Activated B cell treated with CpG ODN at 0.5 μM for 24 hours (primary cell): ENCODE measurements around the gene PTPRH. TPM values are rescaled to one million over a fixed set of nuclear protein-coding genes. Genes with fewer than 3 reads are reported as not detected.

Experiments
- ATAC-seq: fragments of 200-7000 bp; cut with Tn5 transposase; one replicate; pipeline ENCODE4 v1.10.0; 2021; ENCODE audit warnings: low read depth, mild to moderate bottlenecking, moderate library complexity
- CTCF ChIA-PET: fragments of 350-600 bp; sonication (Branson Sonifier 250); formaldehyde crosslinking; loops from one replicate; lab custom pipeline; 2021; ENCODE audit warnings: antibody characterized with exemption; lab: Charles Lee
- POLR2A ChIA-PET: fragments of 350-600 bp; sonication (Branson Sonifier 250); formaldehyde crosslinking; loops from one replicate; lab custom pipeline; 2021; ENCODE audit warnings: antibody characterized with exemption; lab: Charles Lee
- DNase-seq: peaks from one replicate; pipeline ENCODE4 v3.0.0; 2022
- H3K27ac Mint-ChIP-seq: one replicate; pipeline ENCODE4 v1.8.0; 2020; ENCODE audit warnings: mixed read lengths
- H3K27me3 Mint-ChIP-seq: one replicate; pipeline ENCODE4 v1.8.0; 2021; ENCODE audit warnings: mixed read lengths
- H3K36me3 Mint-ChIP-seq: one replicate; pipeline ENCODE4 v1.8.0; 2021; ENCODE audit warnings: low read depth, mixed read lengths
- H3K4me1 Mint-ChIP-seq: one replicate; pipeline ENCODE4 v1.8.0; 2021; ENCODE audit warnings: mixed read lengths
- H3K4me3 Mint-ChIP-seq: one replicate; pipeline ENCODE4 v1.8.0; 2020; ENCODE audit warnings: mild to moderate bottlenecking, mixed read lengths
- H3K9me3 Mint-ChIP-seq: one replicate; pipeline ENCODE4 v1.8.0; 2020; ENCODE audit warnings: mixed read lengths
- intact Hi-C: fragments of 100-400 bp; cut with micrococcal nuclease; formaldehyde crosslinking; loops from one replicate; pipeline ENCODE4 v1.15.1; 2024
- total RNA-seq: library from RNA; stranded (reverse); gene quantifications from 2 replicates; pipeline ENCODE4 v1.2.3, GENCODE V29; 2022
- TF ChIP-seq, protein P1 (sequence below): fragments of 200-600 bp; IDR thresholded peaks from one replicate; pipeline ENCODE4 v1.8.0; 2022; ENCODE audit warnings: antibody characterized with exemption, mild to moderate bottlenecking

Gene PTPRH
- total RNA-seq, 1 donor from 2014 or later: not detected

DNA sequence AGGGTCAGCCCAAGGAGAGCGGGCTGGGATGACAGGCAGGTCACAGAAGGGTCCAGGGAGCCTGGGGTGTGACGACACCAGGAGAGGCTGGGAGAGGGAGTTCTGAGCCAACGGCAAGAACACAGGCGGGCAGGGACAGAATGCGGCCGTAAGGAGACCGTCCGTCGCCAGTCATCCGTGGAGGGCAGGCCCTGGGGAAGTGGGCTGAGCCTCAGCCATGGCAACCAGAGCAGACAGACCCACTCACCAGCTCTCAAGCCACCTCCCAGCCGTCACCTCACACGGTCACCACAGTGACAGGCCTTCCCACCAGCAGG is 22.9 kb upstream of the PTPRH start:
- POLR2A ChIA-PET: no interaction called here
- no peaks in the 10 kb centered on the region for H3K9me3 Mint-ChIP-seq
- CTCF ChIA-PET: no interaction called here
- H3K4me1 Mint-ChIP-seq: no peaks in the 10 kb centered on the region
- no peak overlapping the region for H3K4me3 Mint-ChIP-seq
- H3K27me3 Mint-ChIP-seq: no peaks in the 10 kb centered on the region
- intact Hi-C loops: no loop called here
- peaks cover 78% of the 10 kb centered on the region for H3K36me3 Mint-ChIP-seq
- ATAC-seq (no peak), DNase-seq (no peak)
- TF ChIP-seq, protein P1, sequence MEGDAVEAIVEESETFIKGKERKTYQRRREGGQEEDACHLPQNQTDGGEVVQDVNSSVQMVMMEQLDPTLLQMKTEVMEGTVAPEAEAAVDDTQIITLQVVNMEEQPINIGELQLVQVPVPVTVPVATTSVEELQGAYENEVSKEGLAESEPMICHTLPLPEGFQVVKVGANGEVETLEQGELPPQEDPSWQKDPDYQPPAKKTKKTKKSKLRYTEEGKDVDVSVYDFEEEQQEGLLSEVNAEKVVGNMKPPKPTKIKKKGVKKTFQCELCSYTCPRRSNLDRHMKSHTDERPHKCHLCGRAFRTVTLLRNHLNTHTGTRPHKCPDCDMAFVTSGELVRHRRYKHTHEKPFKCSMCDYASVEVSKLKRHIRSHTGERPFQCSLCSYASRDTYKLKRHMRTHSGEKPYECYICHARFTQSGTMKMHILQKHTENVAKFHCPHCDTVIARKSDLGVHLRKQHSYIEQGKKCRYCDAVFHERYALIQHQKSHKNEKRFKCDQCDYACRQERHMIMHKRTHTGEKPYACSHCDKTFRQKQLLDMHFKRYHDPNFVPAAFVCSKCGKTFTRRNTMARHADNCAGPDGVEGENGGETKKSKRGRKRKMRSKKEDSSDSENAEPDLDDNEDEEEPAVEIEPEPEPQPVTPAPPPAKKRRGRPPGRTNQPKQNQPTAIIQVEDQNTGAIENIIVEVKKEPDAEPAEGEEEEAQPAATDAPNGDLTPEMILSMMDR: no peak
- no peak overlapping the region for H3K27ac Mint-ChIP-seq

DNA sequence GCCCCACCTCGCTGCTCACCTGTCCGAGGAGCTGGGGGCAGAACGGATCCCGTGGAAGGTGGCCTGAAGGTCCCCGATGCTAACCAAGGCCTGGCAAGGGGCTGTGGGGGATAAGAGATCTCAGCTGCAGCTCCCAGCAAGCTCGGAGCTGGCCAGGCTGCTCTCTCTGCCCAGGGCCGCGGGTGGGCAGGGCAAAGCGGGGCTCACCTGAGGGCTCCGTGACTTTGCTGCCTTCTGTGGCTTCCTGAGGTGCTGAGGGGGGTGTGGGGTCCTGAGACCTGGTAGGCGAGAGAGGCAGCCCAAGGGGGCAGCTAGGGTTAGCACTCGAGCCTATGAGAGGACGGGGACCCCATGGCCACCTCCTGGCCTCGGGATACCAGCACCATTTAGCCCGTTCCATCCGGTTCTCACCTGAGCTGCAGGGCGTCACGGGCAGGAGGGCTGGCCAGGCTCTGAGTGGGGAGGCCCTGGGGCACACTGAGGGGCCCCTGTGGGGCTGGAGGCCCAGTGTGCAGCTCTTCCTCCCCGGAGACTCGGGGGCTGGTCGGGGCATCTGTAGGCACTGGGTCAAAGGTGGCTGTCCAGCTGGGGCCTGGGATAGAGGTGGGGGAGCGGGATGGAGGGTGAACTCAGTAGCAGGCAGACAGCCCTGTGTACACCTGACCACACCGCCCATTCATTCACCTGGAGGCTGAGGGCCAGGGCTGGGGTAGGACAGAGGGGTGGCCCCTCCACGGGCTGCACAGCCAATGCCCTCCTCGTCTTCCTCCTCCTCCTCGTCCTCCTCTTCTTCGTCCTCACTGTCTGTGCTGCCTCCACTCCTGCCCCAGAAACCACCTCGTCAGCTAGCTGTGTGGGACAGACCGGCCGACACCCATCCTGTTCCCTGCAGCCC is 22.3 kb upstream of the PTPRH start:
- DNase-seq: no peak

DNA sequence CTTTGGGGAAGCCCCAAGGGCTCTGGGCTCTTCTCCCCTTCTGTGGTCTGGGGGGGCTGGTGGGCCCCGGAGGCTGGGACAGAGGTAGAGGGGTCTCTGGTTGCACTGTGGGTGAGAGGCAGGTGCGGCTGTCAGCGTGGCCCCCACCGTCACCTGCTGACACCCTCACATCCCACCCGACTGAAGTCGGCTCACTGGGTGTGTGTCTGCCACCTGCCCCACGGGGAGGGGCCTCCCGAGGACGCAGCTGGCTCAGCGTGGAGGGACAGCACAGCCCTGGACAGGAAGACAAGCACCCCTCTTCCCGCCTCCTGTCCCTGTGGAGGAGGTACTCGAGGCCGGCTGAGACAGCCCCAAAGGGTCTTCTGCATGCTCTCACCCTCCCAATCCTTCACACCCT is 21.5 kb upstream of the PTPRH start:
- intact Hi-C loops: no loop called here
- DNase-seq (no peak), ATAC-seq (no peak)
- H3K4me1 Mint-ChIP-seq: no peaks in the 10 kb centered on the region
- POLR2A ChIA-PET: no interaction called here
- no peaks in the 10 kb centered on the region for H3K9me3 Mint-ChIP-seq
- CTCF ChIA-PET: no interaction called here
- TF ChIP-seq, protein P1: no peak
- peaks cover 77% of the 10 kb centered on the region for H3K36me3 Mint-ChIP-seq
- no peaks in the 10 kb centered on the region for H3K27me3 Mint-ChIP-seq
- no peak overlapping the region for H3K4me3 Mint-ChIP-seq
- no peak overlapping the region for H3K27ac Mint-ChIP-seq

More for the DNA sequence above, 22.3 kb upstream of the PTPRH start:
- H3K36me3 Mint-ChIP-seq: peaks cover 78% of the 10 kb centered on the region
- no peaks in the 10 kb centered on the region for H3K27me3 Mint-ChIP-seq
- intact Hi-C loops: no loop called here
- TF ChIP-seq, protein P1: no peak
- no peak for ATAC-seq
- H3K4me1 Mint-ChIP-seq: no peaks in the 10 kb centered on the region
- H3K27ac Mint-ChIP-seq: no peak overlapping the region
- ChIA-PET POLR2A (no interaction called here), CTCF (no interaction called here)
- H3K4me3 Mint-ChIP-seq: no peak overlapping the region
- no peaks in the 10 kb centered on the region for H3K9me3 Mint-ChIP-seq

DNA sequence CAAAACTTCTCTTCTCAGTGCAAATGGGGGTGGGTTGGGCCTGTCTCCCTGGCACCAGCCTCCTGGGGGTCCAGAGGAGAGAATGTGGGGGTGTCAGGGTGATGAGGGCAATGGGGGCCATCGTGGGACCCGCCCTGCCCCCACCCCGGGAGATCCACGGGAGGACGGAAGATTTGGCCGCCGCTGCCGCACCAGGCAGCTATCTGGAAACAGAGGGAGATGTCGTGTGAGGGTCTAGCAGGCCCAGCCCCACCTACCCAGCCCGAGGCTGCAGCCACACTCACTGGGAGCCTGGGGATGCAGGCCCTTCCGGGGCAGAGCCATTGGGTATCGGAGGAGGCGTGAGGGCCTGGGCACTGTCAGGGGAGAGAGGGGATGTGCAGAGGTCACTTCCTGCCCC is 21.0 kb upstream of the PTPRH start:
- H3K9me3 Mint-ChIP-seq: no peaks in the 10 kb centered on the region
- no peak overlapping the region for H3K27ac Mint-ChIP-seq
- H3K36me3 Mint-ChIP-seq: peaks cover 80% of the 10 kb centered on the region
- no peak overlapping the region for H3K4me3 Mint-ChIP-seq
- POLR2A ChIA-PET: no interaction called here
- intact Hi-C loops: no loop called here
- CTCF ChIA-PET: no interaction called here
- peaks cover 3% of the 10 kb centered on the region for H3K4me1 Mint-ChIP-seq
- no peak for DNase-seq
- ATAC-seq: no peak
- TF ChIP-seq, protein P1: no peak
- H3K27me3 Mint-ChIP-seq: no peaks in the 10 kb centered on the region

DNA sequence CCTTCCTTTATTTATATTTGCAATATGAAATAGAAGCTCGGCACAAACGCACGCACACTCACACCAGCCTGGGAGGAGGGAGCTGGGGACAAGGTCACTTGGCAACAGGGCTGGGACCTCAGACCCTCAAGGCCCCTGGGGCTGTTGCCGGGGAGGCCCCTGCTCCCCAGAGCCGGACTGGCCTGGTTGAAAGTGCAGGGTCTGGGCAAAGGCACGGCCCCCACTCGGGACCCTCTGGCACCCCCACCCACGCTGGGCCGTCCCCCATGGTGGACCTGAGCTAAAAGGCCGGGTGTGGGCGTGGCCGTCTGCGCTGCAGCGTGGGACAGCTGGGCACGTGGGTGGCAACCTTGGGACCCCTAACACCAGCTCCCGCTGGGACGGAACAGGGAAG is 20.5 kb upstream of the PTPRH start:
- no peak for ATAC-seq
- H3K27ac Mint-ChIP-seq: no peak overlapping the region
- H3K4me1 Mint-ChIP-seq: peaks cover 3% of the 10 kb centered on the region
- H3K9me3 Mint-ChIP-seq: no peaks in the 10 kb centered on the region
- no peak overlapping the region for H3K4me3 Mint-ChIP-seq
- ChIA-PET CTCF (no interaction called here), POLR2A (interaction anchor here (0.5 kb wide), 1 partner anchor 31 kb away, joined by 6 read pairs; no protein-coding TSS in a partner anchor)
- TF ChIP-seq, protein P1: no peak
- peaks cover 76% of the 10 kb centered on the region for H3K36me3 Mint-ChIP-seq
- intact Hi-C loops: no loop called here
- H3K27me3 Mint-ChIP-seq: no peaks in the 10 kb centered on the region
- DNase-seq: no peak
